A549 (cell line): ENCODE measurements around the gene CNOT1. TPM values are rescaled to one million over a fixed set of nuclear protein-coding genes. Genes with fewer than 3 reads are reported as not detected.

Experiments used
- ATAC-seq, 2 experiments: fragments of 200-7000 bp in 1 of 2; fragments of >200 bp in 1 of 2; cut with Nextera tagmentation in 1 of 2; cut with Tn5 transposase in 1 of 2; 3 replicates each; pipeline versions ENCODE4 v1.8.0 to v1.9.1; 2018 to 2020; ENCODE audit warnings: mild to moderate bottlenecking in 1 of 2, moderate library complexity in 1 of 2
- CTCF ChIA-PET: fragments of 300-600 bp; sonication (Branson Sonifier 250); formaldehyde crosslinking; extraction: SDS; loops from one replicate; lab custom pipeline; 2021; ENCODE audit warnings: antibody characterized with exemption, inconsistent platforms; lab: Yijun Ruan, JAX
- POLR2A ChIA-PET: fragments of 350-600 bp; formaldehyde crosslinking; extraction: SDS; loops from one replicate; lab custom pipeline; 2021; ENCODE audit warnings: antibody characterized with exemption, inconsistent platforms; lab: Yijun Ruan, JAX
- DNase-seq, 2 experiments: peaks; one replicate each; pipeline versions ENCODE4 v3.0.0 to v3.0.0-alpha.2; 2011 to 2016; ENCODE audit warnings: low read depth in 1 of 2, low spot score in 1 of 2
- FAIRE-seq: peaks from 2 replicates; lab custom pipeline; 2011; peaks lifted over from hg19 to GRCh38; lab: Jason Lieb, UNC
- H3K27ac ChIP-seq, 2 experiments: fragments of >200 bp; sonication (Bioruptor Twin); formaldehyde crosslinking; 3 replicates each; pipeline ENCODE4 v1.5.1; 2016 to 2017
- H3K4me1 ChIP-seq: fragments of >200 bp; sonication (Bioruptor Twin); formaldehyde crosslinking; 3 replicates; pipeline ENCODE4 v1.6.1; 2016
- H3K4me2 ChIP-seq: fragments of >200 bp; sonication (Bioruptor Twin); formaldehyde crosslinking; 3 replicates; pipeline ENCODE4 v1.6.1; 2016
- H3K4me3 ChIP-seq: fragments of >200 bp; sonication (Bioruptor Twin); formaldehyde crosslinking; 3 replicates; pipeline ENCODE4 v1.5.1; 2016
- H3K9me3 ChIP-seq: fragments of >200 bp; sonication (Bioruptor Twin); formaldehyde crosslinking; 3 replicates; pipeline ENCODE4 v1.6.1; 2016
- ATOH8 ChIP-seq: fragments of 250-450 bp; sonication (Bioruptor Pico); IDR thresholded peaks from 2 replicates; pipeline ENCODE4 v1.5.0; 2020; ENCODE audit warnings: low read depth, mild to moderate bottlenecking, moderate library complexity
- CBX2 ChIP-seq: fragments of 200-600 bp; sonication (generic); IDR thresholded peaks from 2 replicates; pipeline ENCODE4 v1.6.1; 2016; ENCODE audit warnings: low read depth, mild to moderate bottlenecking, borderline replicate concordance
- CEBPB ChIP-seq, 2 experiments: fragments of >200 bp in 1 of 2; sonication (Bioruptor Twin) in 1 of 2; formaldehyde crosslinking in 1 of 2; IDR thresholded peaks; 2 replicates each; pipeline ENCODE4 v1.6.1; 2012 to 2016
- E2F6 ChIP-seq: IDR thresholded peaks from 2 replicates; pipeline ENCODE4 v1.6.1; 2012; ENCODE audit warnings: low read depth, borderline replicate concordance
- EHF ChIP-seq: fragments of 250-450 bp; sonication (Bioruptor Pico); IDR thresholded peaks from 2 replicates; pipeline ENCODE4 v1.5.0; 2020; ENCODE audit warnings: mild to moderate bottlenecking
- EP300 ChIP-seq, 2 experiments: fragments of >200 bp; sonication (Bioruptor Twin); formaldehyde crosslinking; IDR thresholded peaks; 2 replicates in 1 of 2; 3 replicates in 1 of 2; pipeline ENCODE4 v1.6.1; 2016 to 2017
- ESRRA ChIP-seq: fragments of 150-350 bp; IDR thresholded peaks from 2 replicates; pipeline ENCODE4 v1.6.1; 2014; ENCODE audit warnings: mild to moderate bottlenecking, low read length, borderline replicate concordance
- FOSB ChIP-seq: fragments of 250-450 bp; sonication (Bioruptor Pico); IDR thresholded peaks from 2 replicates; pipeline ENCODE4 v1.5.0; 2020; ENCODE audit warnings: mild to moderate bottlenecking, moderate library complexity
- FOXS1 ChIP-seq: fragments of 250-450 bp; sonication (Bioruptor Pico); IDR thresholded peaks from 2 replicates; pipeline ENCODE4 v1.5.0; 2020; ENCODE audit warnings: mild to moderate bottlenecking, moderate library complexity
- HMGXB4 ChIP-seq: fragments of 250-450 bp; sonication (Bioruptor Pico); IDR thresholded peaks from 2 replicates; pipeline ENCODE4 v1.5.0; 2021; ENCODE audit warnings: mild to moderate bottlenecking, moderate library complexity, borderline replicate concordance
- HOXB13 ChIP-seq: fragments of 250-450 bp; sonication (Bioruptor Pico); IDR thresholded peaks from 2 replicates; pipeline ENCODE4 v1.5.0; 2020; ENCODE audit warnings: low read depth, mild to moderate bottlenecking, moderate library complexity
- JUNB ChIP-seq: fragments of >200 bp; sonication (Bioruptor Twin); formaldehyde crosslinking; IDR thresholded peaks from 2 replicates; pipeline ENCODE4 v1.6.1; 2016
- KDM5A ChIP-seq: fragments of 200-600 bp; sonication (generic); IDR thresholded peaks from 2 replicates; pipeline ENCODE4 v1.6.1; 2016; ENCODE audit warnings: antibody characterized with exemption, mild to moderate bottlenecking
- NFE2L2 ChIP-seq: fragments of 150-350 bp; conservative IDR thresholded peaks from 2 replicates; pipeline ENCODE4 v1.6.1; 2014; ENCODE audit warnings: low read length
- PBX3 ChIP-seq: IDR thresholded peaks from 2 replicates; pipeline ENCODE4 v1.6.1; 2012
- POLR2A ChIP-seq: IDR thresholded peaks from 2 replicates; pipeline ENCODE4 v1.6.1; 2012; ENCODE audit warnings: mild to moderate bottlenecking, low read length
- RAD21 ChIP-seq, 2 experiments: fragments of >200 bp in 1 of 2; sonication (Bioruptor Twin) in 1 of 2; formaldehyde crosslinking in 1 of 2; IDR thresholded peaks in 1 of 2; conservative IDR thresholded peaks in 1 of 2; 2 replicates in 1 of 2; 3 replicates in 1 of 2; pipeline ENCODE4 v1.6.1; 2012 to 2018; ENCODE audit warnings: inconsistent platforms in 1 of 2
- RCOR1 ChIP-seq: fragments of 150-350 bp; IDR thresholded peaks from 2 replicates; pipeline ENCODE4 v1.6.1; 2014; ENCODE audit warnings: antibody characterized with exemption, low read length, low read depth
- REST ChIP-seq: fragments of 200-600 bp; sonication (generic); IDR thresholded peaks from 2 replicates; pipeline ENCODE4 v1.6.1; 2016; ENCODE audit warnings: antibody characterized with exemption, mild to moderate bottlenecking, moderate library complexity
- SMC3 ChIP-seq: fragments of >200 bp; sonication (Bioruptor Twin); formaldehyde crosslinking; IDR thresholded peaks from 3 replicates; pipeline ENCODE4 v1.6.1; 2018; ENCODE audit warnings: inconsistent platforms
- ZC3H11A ChIP-seq: fragments of 450-650 bp; IDR thresholded peaks from 2 replicates; pipeline ENCODE4 v1.6.1; 2014; ENCODE audit warnings: antibody characterized with exemption, mild to moderate bottlenecking
- WGBS: methylation state at CpG from one replicate; pipeline ENCODE4 v1.1.6; 2017; ENCODE audit errors: missing lambda C conversion rate; 5-methylcytosine and 5-hydroxymethylcytosine counted together
- polyA plus RNA-seq, 4 experiments: library from polyadenylated mRNA; depleted of rRNA in 3 of 4; stranded (reverse); fragments of >200 nt; fragmentation: RNase III in 1 of 4; extraction: RNeasy Plus Mini Kit Qiagen cat#74134 plus additional on column Dnase treatment in 1 of 4; gene quantifications; 2 replicates in 3 of 4; 3 replicates in 1 of 4; pipeline ENCODE4 v1.2.3, GENCODE V29; 2011 to 2017

Gene CNOT1
- polyA plus RNA-seq, 2 of the 4 experiments (the other 2 are of a cell fraction), result 119 to 226 TPM

- CTCF ChIA-PET, result interaction anchor here (1.3 to 4.5 kb wide), 2 partner anchors 12 to 32 kb away, joined by 3 to 23 read pairs; no protein-coding TSS in a partner anchor
Measured at GRCh38 chr16:58649707-58650106, 20.1 kb upstream of the CNOT1 start.

GRCh38 chr16:58647107-58647506, 17.5 kb upstream of the CNOT1 start:
- Histone ChIP-seq H3K4me1 (no peaks in the 10 kb centered on the region), H3K4me2 (no peak overlapping the region), H3K4me3 (no peak overlapping the region), H3K27ac (no peak overlapping the region), H3K9me3 (no peaks in the 10 kb centered on the region)
- DNase-seq (no peak), FAIRE-seq (no peak), ATAC-seq (no peak)
- POLR2A ChIA-PET, result no interaction called here
- WGBS, result 41% methylated on average over 4 of the region's 4 CpGs
- CTCF ChIA-PET, result interaction anchor here (0.7 to 3.0 kb wide), 6 partner anchors 12 to 311 kb away, joined by 3 to 17 read pairs (median 4); no protein-coding TSS in a partner anchor
- TF ChIP-seq CBX2, result no peak
- no peak for TF ChIP-seq CEBPB (IDR thresholded peaks at IDR 0.05)
- no peak for TF ChIP-seq ESRRA
- TF ChIP-seq RCOR1, result no peak
- no peak for TF ChIP-seq FOXS1 (CRISPR knock-in tag)
- no peak for TF ChIP-seq EP300 (IDR thresholded peaks at IDR 0.05)
- no peak for TF ChIP-seq FOSB
- TF ChIP-seq ZC3H11A, result no peak
- TF ChIP-seq HOXB13 (CRISPR knock-in tag), result no peak
- no peak for TF ChIP-seq PBX3

More at GRCh38 chr16:58649707-58650106, 20.1 kb upstream of the CNOT1 start:
- H3K9me3 ChIP-seq, result no peaks in the 10 kb centered on the region
- no peak overlapping the region for H3K4me3 ChIP-seq
- ATAC-seq (no peak), DNase-seq (no peak), FAIRE-seq (no peak)
- TF ChIP-seq POLR2A (no peak), NFE2L2 (no peak), RAD21 (conservative IDR thresholded peaks at IDR 0.05 in 1 of 2, IDR thresholded peaks at IDR 0.05 in 1 of 2) (no peak), SMC3 (no peak), EHF (no peak), JUNB (no peak), FOSB (no peak), KDM5A (no peak), ATOH8 (CRISPR knock-in tag) (no peak), HMGXB4 (CRISPR knock-in tag) (no peak), RCOR1 (no peak), E2F6 (no peak), ZC3H11A (no peak), REST (no peak)
- no peaks in the 10 kb centered on the region for H3K4me1 ChIP-seq
- POLR2A ChIA-PET, result no interaction called here
- WGBS, result 80% methylated on average over 3 of the region's 3 CpGs
- no peak overlapping the region for H3K4me2 ChIP-seq
- no peak overlapping the region for H3K27ac ChIP-seq
